ENCODE data around the gene SLC1A4. TPM values are rescaled to one million over a fixed set of nuclear protein-coding genes. Genes with fewer than 3 reads are reported as not detected.

The SLC1A4 gene
- total RNA-seq, 2 experiments from 2014 or later = 15.7 to 16.7 TPM

DNA sequence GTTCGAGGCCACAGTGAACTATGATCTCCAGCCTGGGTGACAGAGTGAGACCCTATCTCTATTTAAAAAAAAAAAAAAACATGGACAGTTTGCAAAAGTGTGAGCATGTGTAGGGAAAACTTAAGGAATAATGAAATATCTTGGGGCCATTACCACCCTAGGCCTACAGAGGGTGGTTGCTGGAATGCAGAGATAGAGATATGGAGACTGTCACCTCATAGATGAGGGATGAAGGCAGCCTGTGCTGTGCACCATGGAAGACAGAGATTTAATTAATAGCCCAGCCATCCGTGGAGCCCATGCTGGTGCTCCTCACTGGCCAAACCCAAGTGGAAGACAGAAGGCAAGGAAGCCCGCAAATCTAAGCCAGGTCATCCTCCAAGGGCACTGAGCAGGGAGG lies 50.4 kb downstream of the SLC1A4 start:
- Mint-ChIP-seq H3K4me1 (peaks cover 7% of the 10 kb centered on the region), H3K27ac (no peak overlapping the region), H3K4me3 (no peak overlapping the region), H3K36me3 (ENCODE audit: low read depth) (peaks cover 14% of the 10 kb centered on the region), H3K9me3 (ENCODE audit: low read depth) (peaks cover 7% of the 10 kb centered on the region), H3K27me3 (no peaks in the 10 kb centered on the region)
- DNase-seq = no peak
- intact Hi-C loops (cut with DNase I, micrococcal nuclease) = loop anchor here (1.0 to 2.0 kb wide), 2 partner anchors 51 to 122 kb away; partner anchors contain the start of gene SLC1A4 (in 1 of the 2)
- ChIA-PET POLR2A (no interaction called here), CTCF (interaction anchor here (0.9 to 1.1 kb wide), 6 partner anchors 15 to 516 kb away, joined by 3 to 4 read pairs (median 3); no protein-coding TSS in a partner anchor)
- ATAC-seq = no peak

GRCh38 chr2:65040400-65041261 lies 51.4 kb downstream of the SLC1A4 start:
- H3K36me3 Mint-ChIP-seq (ENCODE audit: low read depth) = peaks cover 17% of the 10 kb centered on the region
- intact Hi-C loops (cut with DNase I, micrococcal nuclease) = loop anchor here (1.0 to 2.0 kb wide), 2 partner anchors 52 to 123 kb away; partner anchors contain the start of gene SLC1A4 (in 1 of the 2)
- ChIA-PET POLR2A (no interaction called here), CTCF (interaction anchor here (0.6 to 3.2 kb wide), 9 partner anchors 14 to 517 kb away, joined by 3 to 42 read pairs (median 3); no protein-coding TSS in a partner anchor)
- no peak overlapping the region for H3K4me3 Mint-ChIP-seq
- peaks cover 7% of the 10 kb centered on the region for H3K4me1 Mint-ChIP-seq
- peak overlapping the region; percentile 33 for H3K27ac Mint-ChIP-seq
- peaks cover 9% of the 10 kb centered on the region for H3K9me3 Mint-ChIP-seq (ENCODE audit: low read depth)
- H3K27me3 Mint-ChIP-seq = no peaks in the 10 kb centered on the region
- ATAC-seq (peak; percentile 83), DNase-seq (peak; percentile 85)

GRCh38 chr2:65043001-65043400 lies 53.8 kb downstream of the SLC1A4 start:
- DNase-seq (no peak), ATAC-seq (no peak)
- H3K36me3 Mint-ChIP-seq (ENCODE audit: low read depth) = peaks cover 19% of the 10 kb centered on the region
- no peak overlapping the region for H3K27ac Mint-ChIP-seq
- POLR2A ChIA-PET = no interaction called here
- CTCF ChIA-PET = interaction anchor here (0.5 to 3.2 kb wide), 12 partner anchors 9 to 454 kb away, joined by 3 to 42 read pairs (median 3); partner anchors contain the start of gene CEP68
- no peaks in the 10 kb centered on the region for H3K27me3 Mint-ChIP-seq
- H3K9me3 Mint-ChIP-seq (ENCODE audit: low read depth) = peaks cover 9% of the 10 kb centered on the region
- intact Hi-C loops (cut with DNase I, micrococcal nuclease) = no loop called here
- peaks cover 7% of the 10 kb centered on the region for H3K4me1 Mint-ChIP-seq
- H3K4me3 Mint-ChIP-seq = no peak overlapping the region

- Mint-ChIP-seq H3K27ac (no peak overlapping the region), H3K4me1 (peaks cover 7% of the 10 kb centered on the region), H3K36me3 (ENCODE audit: low read depth) (peaks cover 16% of the 10 kb centered on the region), H3K4me3 (no peak overlapping the region), H3K9me3 (ENCODE audit: low read depth) (peaks cover 9% of the 10 kb centered on the region), H3K27me3 (no peaks in the 10 kb centered on the region)
- POLR2A ChIA-PET = no interaction called here
- CTCF ChIA-PET = interaction anchor here (1.0 to 4.1 kb wide), 6 partner anchors 10 to 143 kb away, joined by 4 to 42 read pairs (median 7); partner anchors contain the start of gene CEP68
- ATAC-seq = no peak
- intact Hi-C loops (cut with DNase I, micrococcal nuclease) = no loop called here
- DNase-seq = no peak
Observed at GRCh38 chr2:65044097-65044735, 55.0 kb downstream of the SLC1A4 start.

DNA sequence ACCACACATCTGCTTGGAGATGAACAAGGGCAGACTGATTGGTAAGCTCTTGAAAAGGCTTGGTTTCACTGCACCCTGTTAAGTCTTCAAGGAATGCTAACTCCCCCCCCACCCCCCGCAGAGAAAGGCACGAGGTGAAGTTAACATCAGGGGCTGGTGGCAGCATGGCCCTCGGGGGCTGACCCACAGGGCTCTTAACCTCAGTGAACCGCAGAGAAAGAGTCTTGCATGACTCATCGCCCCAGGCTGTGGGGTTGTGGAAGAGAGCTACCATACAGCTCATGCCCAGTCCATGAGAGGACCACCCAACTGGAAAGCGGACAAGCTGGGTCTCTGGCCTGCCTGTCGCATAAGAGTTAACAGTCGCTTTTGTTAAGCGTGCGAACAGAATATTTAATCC lies 56.5 kb downstream of the SLC1A4 start:
- Mint-ChIP-seq H3K27me3 (no peaks in the 10 kb centered on the region), H3K36me3 (ENCODE audit: low read depth) (peaks cover 16% of the 10 kb centered on the region), H3K9me3 (ENCODE audit: low read depth) (peaks cover 9% of the 10 kb centered on the region), H3K27ac (no peak overlapping the region), H3K4me1 (peaks cover 1% of the 10 kb centered on the region), H3K4me3 (no peak overlapping the region)
- ATAC-seq = no peak
- CTCF ChIA-PET = interaction anchor here (0.6 to 4.1 kb wide), 5 partner anchors 19 to 1111 kb away, joined by 3 to 15 read pairs (median 4); no protein-coding TSS in a partner anchor
- POLR2A ChIA-PET = no interaction called here
- DNase-seq = no peak
- intact Hi-C loops (cut with DNase I, micrococcal nuclease) = no loop called here

DNA sequence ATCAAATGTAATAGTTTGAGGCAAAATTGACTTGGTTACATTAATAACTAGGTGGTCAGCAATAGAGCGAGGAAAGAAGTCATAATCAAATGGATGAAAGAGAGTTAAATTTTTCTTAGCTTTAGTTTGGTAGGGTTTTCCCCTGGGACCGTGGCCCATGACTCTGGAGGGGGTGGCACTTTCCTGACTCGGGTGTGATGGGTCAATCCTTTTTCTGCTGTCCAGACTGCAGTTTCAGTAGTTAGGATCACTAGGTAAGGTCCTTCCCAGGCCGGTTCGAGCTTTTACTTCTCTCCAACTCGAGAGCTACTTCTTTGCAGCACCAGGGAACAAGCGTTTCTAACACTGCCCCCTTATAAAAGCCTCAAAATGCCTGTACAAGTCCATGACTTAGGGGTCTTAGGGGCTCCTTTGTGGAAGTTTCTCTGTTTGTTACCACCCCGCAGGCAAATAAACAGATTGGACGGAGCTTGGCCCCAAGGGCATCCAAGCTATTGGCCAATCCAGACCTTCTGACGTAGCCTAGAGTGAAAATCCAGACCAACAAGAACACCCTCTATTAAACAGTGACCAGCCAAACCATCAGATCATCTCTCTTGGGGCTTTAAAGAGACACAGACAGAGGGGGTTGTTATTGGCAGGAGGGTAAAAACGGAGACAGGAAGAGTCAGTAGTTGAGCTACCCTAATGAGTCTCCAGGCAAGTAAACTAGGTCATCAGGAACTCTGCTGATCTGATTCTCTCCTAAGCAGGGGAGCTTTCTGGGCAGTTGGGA lies 57.6 kb downstream of the SLC1A4 start:
- ChIA-PET POLR2A (interaction anchor here (0.9 kb wide), 1 partner anchor 9 kb away, joined by 3 read pairs; the partner anchor contains the start of gene CEP68), CTCF (interaction anchor here (0.6 to 4.1 kb wide), 7 partner anchors 9 to 523 kb away, joined by 3 to 15 read pairs (median 3); partner anchors contain the start of gene CEP68)
- Mint-ChIP-seq H3K4me3 (no peak overlapping the region), H3K9me3 (ENCODE audit: low read depth) (peaks cover 9% of the 10 kb centered on the region), H3K27me3 (no peaks in the 10 kb centered on the region), H3K27ac (no peak overlapping the region), H3K36me3 (ENCODE audit: low read depth) (peaks cover 16% of the 10 kb centered on the region), H3K4me1 (no peaks in the 10 kb centered on the region)
- ATAC-seq (no peak), DNase-seq (no peak)
- intact Hi-C loops (cut with DNase I, micrococcal nuclease) = no loop called here

- Mint-ChIP-seq H3K9me3 (ENCODE audit: low read depth) (peaks cover 5% of the 10 kb centered on the region), H3K4me3 (no peak overlapping the region), H3K4me1 (peaks cover 14% of the 10 kb centered on the region), H3K27me3 (no peaks in the 10 kb centered on the region), H3K36me3 (ENCODE audit: low read depth) (peaks cover 9% of the 10 kb centered on the region), H3K27ac (no peak overlapping the region)
- CTCF ChIA-PET = interaction anchor here (0.7 to 1.0 kb wide), 3 partner anchors 41 to 131 kb away, joined by 3 read pairs; no protein-coding TSS in a partner anchor
- ATAC-seq = peak; percentile 60
- POLR2A ChIA-PET = interaction anchor here (0.7 kb wide), 1 partner anchor 158 kb away, joined by 4 read pairs; no protein-coding TSS in a partner anchor
- DNase-seq = peak; percentile 38
- intact Hi-C loops (cut with DNase I, micrococcal nuclease) = no loop called here
Observed at GRCh38 chr2:65049010-65049639, 59.9 kb downstream of the SLC1A4 start.

DNA sequence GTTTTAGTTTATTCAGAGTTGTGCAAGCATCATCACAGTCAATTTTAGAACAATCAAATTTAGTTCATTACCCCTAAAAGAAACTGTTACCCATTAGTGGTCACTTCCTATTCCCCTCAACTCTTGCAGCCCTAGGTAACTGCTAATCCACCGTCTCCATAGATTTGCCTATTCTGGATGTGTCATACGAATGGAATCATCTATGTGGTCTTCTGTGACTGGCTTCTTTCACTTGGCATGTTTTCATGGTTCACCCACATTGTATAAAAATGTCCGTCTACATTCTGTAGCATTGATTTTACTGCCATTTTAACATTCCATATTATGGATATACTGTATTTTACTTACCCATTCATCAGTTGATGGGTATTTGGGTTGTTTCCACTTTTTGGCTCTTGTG lies 61.7 kb downstream of the SLC1A4 start:
- Mint-ChIP-seq H3K27ac (no peak overlapping the region), H3K9me3 (ENCODE audit: low read depth) (no peaks in the 10 kb centered on the region), H3K27me3 (no peaks in the 10 kb centered on the region), H3K36me3 (ENCODE audit: low read depth) (peaks cover under 1% of the 10 kb centered on the region), H3K4me3 (no peak overlapping the region), H3K4me1 (peaks cover 28% of the 10 kb centered on the region)
- POLR2A ChIA-PET = no interaction called here
- CTCF ChIA-PET = no interaction called here
- no peak for DNase-seq
- intact Hi-C loops (cut with DNase I, micrococcal nuclease) = no loop called here
- no peak for ATAC-seq

GRCh38 chr2:65053199-65053598 lies 64.0 kb downstream of the SLC1A4 start:
- CTCF ChIA-PET = interaction anchor here (0.9 to 1.4 kb wide), 3 partner anchors 21 to 134 kb away, joined by 3 to 8 read pairs (median 7); partner anchors contain the start of gene SLC1A4
- Mint-ChIP-seq H3K27me3 (no peaks in the 10 kb centered on the region), H3K9me3 (ENCODE audit: low read depth) (no peaks in the 10 kb centered on the region), H3K4me1 (peaks cover 42% of the 10 kb centered on the region), H3K27ac (peak overlapping the region; percentile 28), H3K36me3 (ENCODE audit: low read depth) (no peaks in the 10 kb centered on the region), H3K4me3 (no peak overlapping the region)
- ATAC-seq (no peak), DNase-seq (peak; percentile 39)
- intact Hi-C loops (cut with DNase I, micrococcal nuclease) = no loop called here
- POLR2A ChIA-PET = interaction anchor here (2.9 kb wide), 1 partner anchor 77 kb away, joined by 10 read pairs; the partner anchor contains the start of gene RAB1A

GRCh38 chr2:65054749-65055421 lies 65.7 kb downstream of the SLC1A4 start:
- H3K27me3 Mint-ChIP-seq = no peaks in the 10 kb centered on the region
- H3K4me1 Mint-ChIP-seq = peaks cover 52% of the 10 kb centered on the region
- no peaks in the 10 kb centered on the region for H3K9me3 Mint-ChIP-seq (ENCODE audit: low read depth)
- H3K4me3 Mint-ChIP-seq = peak overlapping the region; percentile 93
- no peaks in the 10 kb centered on the region for H3K36me3 Mint-ChIP-seq (ENCODE audit: low read depth)
- no peak for DNase-seq
- no peak for ATAC-seq
- ChIA-PET POLR2A (interaction anchor here (0.6 to 2.9 kb wide), 7 partner anchors 10 to 530 kb away, joined by 3 to 10 read pairs (median 3); partner anchors contain the start of genes ACTR2 and RAB1A), CTCF (interaction anchor here (0.8 to 2.9 kb wide), 11 partner anchors 10 to 531 kb away, joined by 3 to 33 read pairs (median 5); partner anchors contain the start of genes ACTR2 and AFTPH)
- intact Hi-C loops (cut with DNase I, micrococcal nuclease) = loop anchor here (5.0 kb wide), 2 partner anchors 377 to 403 kb away; partner anchors contain the start of genes SERTAD2 (in 1 of the 2) and SPRED2 (in 1 of the 2)
- H3K27ac Mint-ChIP-seq = no peak overlapping the region
